Measurements from ENCODE around the gene TMPRSS7. TPM values are rescaled to one million over a fixed set of nuclear protein-coding genes. Genes with fewer than 3 reads are reported as not detected.

The TMPRSS7 gene
- total and polyA plus RNA-seq, 2 of the 8 experiments (the other 6 are each of a cell fraction or from before 2014, with no cell fraction given), result not detected

- Histone ChIP-seq H2AFZ (ENCODE audit: low read length) (no peak overlapping the region), H3K56ac (replicated peaks; ENCODE audit: insufficient read length, low read depth, low read length) (no peak overlapping the region), H3K36me3 (ENCODE audit: control insufficient read depth in 2 of 4, insufficient read depth in 4 of 4, low read length in 3 of 4) (peaks cover 0 to 16% (median 7%) of the 10 kb centered on the region in 4 experiments; a peak in 5 of 8 replicates), H3K4me3 (ENCODE audit: extremely low read depth in 1 of 4, insufficient read depth in 2 of 4, low read depth in 3 of 4, low read length in 4 of 4) (no peak overlapping the region), H3K23me2 (ENCODE audit: low read depth, low read length) (no peaks in the 10 kb centered on the region), H3K4ac (replicated peaks; ENCODE audit: insufficient read length, low read depth, low read length) (no peak overlapping the region), H4K5ac (ENCODE audit: insufficient read length, low read depth, low read length) (no peak overlapping the region), H3K4me2 (ENCODE audit: insufficient read depth in 1 of 2, low read depth in 2 of 2, low read length in 2 of 2) (no peak overlapping the region), H4K20me1 (replicated peaks in 1 of 2; ENCODE audit: control insufficient read depth in 1 of 2, insufficient read depth in 2 of 2, low read length in 2 of 2) (peaks cover 0 to 2% of the 10 kb centered on the region in 2 experiments), H3K23ac (ENCODE audit: insufficient read length) (no peak overlapping the region), H2BK20ac (ENCODE audit: low read length) (no peak overlapping the region), H2BK5ac (ENCODE audit: low read depth, low read length) (no peak overlapping the region), H2BK15ac (ENCODE audit: low read length) (no peak overlapping the region), H3K9me3 (ENCODE audit: insufficient read depth in 2 of 2, low read depth in 1 of 2, low read length in 1 of 2) (no peaks in the 10 kb centered on the region), H2BK120ac (replicated peaks; ENCODE audit: low read depth, low read length) (no peak overlapping the region), H3K9ac (replicated peaks in 1 of 4; ENCODE audit: extremely low read depth in 1 of 4, low read depth in 3 of 4, low read length in 3 of 4) (no peak overlapping the region), H3K14ac (ENCODE audit: insufficient read length) (no peak overlapping the region), H4K8ac (ENCODE audit: extremely low read depth, insufficient read depth, low read length) (no peak overlapping the region), H3K27me3 (replicated peaks in 1 of 4; ENCODE audit: control insufficient read depth in 3 of 4, extremely low read depth in 1 of 4, insufficient read depth in 3 of 4, low read length in 3 of 4) (no peaks in the 10 kb centered on the region), H4K91ac (replicated peaks; ENCODE audit: insufficient read length, low read length) (no peak overlapping the region), H3K79me1 (ENCODE audit: low read depth, low read length) (no peaks in the 10 kb centered on the region), H3K18ac (ENCODE audit: extremely low read depth, low read length) (no peak overlapping the region), H2AK5ac (ENCODE audit: low read depth, low read length) (no peak overlapping the region), H3K4me1 (replicated peaks in 1 of 4; ENCODE audit: control insufficient read depth in 3 of 4, insufficient read depth in 4 of 4, low read length in 3 of 4) (no peaks in the 10 kb centered on the region), H3K79me2 (ENCODE audit: control insufficient read depth in 1 of 2, insufficient read depth in 2 of 2, low read length in 2 of 2) (no peaks in the 10 kb centered on the region), H3K27ac (ENCODE audit: low read depth, low read length) (no peak overlapping the region), H2BK12ac (ENCODE audit: low read depth, low read length) (no peak overlapping the region)
- no peak for FAIRE-seq
- ChIA-PET POLR2A (ENCODE audit: partially characterized antibody) (interaction anchor here (1.7 kb wide), 1 partner anchor 8 kb away, joined by 4 read pairs; no protein-coding TSS in a partner anchor), CTCF (ENCODE audit: partially characterized antibody) (interaction anchor here (1.2 to 21.3 kb wide), 5 partner anchors 9 to 269 kb away, joined by 3 to 384 read pairs (median 7); partner anchors contain the start of gene TAGLN3)
- DNase-seq (ENCODE audit: low read depth in 1 of 2, low spot score in 2 of 2), result no peak
- WGBS, 2 experiments (ENCODE audit: extremely low coverage in 1 of 2, insufficient coverage in 1 of 2, insufficient read length in 1 of 2, insufficient replicate concordance in 2 of 2, low coverage in 1 of 2, low lambda C conversion rate in 2 of 2, missing lambda C conversion rate in 1 of 2), result 85% methylated on average over 3 of the region's 3 CpGs; no CpG with 5 or more reads in 1 of the 2 experiments
- TF ChIP-seq POLR2AphosphoS5 (IDR thresholded peaks at IDR 0.05; ENCODE audit: low read depth, low read length) (no peak), JUN (IDR thresholded peaks at IDR 0.05; ENCODE audit: low read depth, low read length) (no peak), TCF12 (IDR thresholded peaks at IDR 0.05; ENCODE audit: low read depth, low read length) (no peak), HDAC6 (IDR thresholded peaks at IDR 0.05; ENCODE audit: low read depth, low read length) (no peak), TAF1 (IDR thresholded peaks at IDR 0.05; ENCODE audit: low read depth, low read length) (no peak), TEAD4 (IDR thresholded peaks at IDR 0.05; ENCODE audit: low read depth, low read length) (no peak)
- TF ChIP-seq, protein P1, sequence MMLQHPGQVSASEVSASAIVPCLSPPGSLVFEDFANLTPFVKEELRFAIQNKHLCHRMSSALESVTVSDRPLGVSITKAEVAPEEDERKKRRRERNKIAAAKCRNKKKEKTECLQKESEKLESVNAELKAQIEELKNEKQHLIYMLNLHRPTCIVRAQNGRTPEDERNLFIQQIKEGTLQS (IDR thresholded peaks at IDR 0.05; ENCODE audit: insufficient read depth, low read depth, low read length), result no peak
Measured at GRCh38 chr3:111986800-111987199, 47.7 kb upstream of the TMPRSS7 start.
